SK-N-MC (cell line): ENCODE data around the gene PLXNA1.

Source experiments
- DNase-seq: peaks from one replicate; pipeline ENCODE4 v3.0.0-alpha.2; 2011; ENCODE audit warnings: low read depth, low spot score
- H3K27ac ChIP-seq: fragments of 200-600 bp; sonication (generic); 2 replicates; pipeline ENCODE4 v1.5.1; 2016; ENCODE audit warnings: mixed run types
- H3K36me3 ChIP-seq: fragments of 200-600 bp; sonication (generic); 2 replicates; pipeline ENCODE4 v1.6.1; 2017; ENCODE audit warnings: antibody characterized with exemption, low read length, mixed read lengths; ENCODE audit not compliant: insufficient read depth
- H3K4me3 ChIP-seq: fragments of 200-600 bp; sonication (generic); 2 replicates; pipeline ENCODE4 v1.5.1; 2016
- H3K9ac ChIP-seq: fragments of 200-600 bp; sonication (generic); 2 replicates; pipeline ENCODE4 v1.8.0; 2017; ENCODE audit warnings: mixed run types, mixed read lengths; ENCODE audit not compliant: insufficient read length
- H3K9me3 ChIP-seq: fragments of 200-600 bp; sonication (generic); 2 replicates; pipeline ENCODE4 v1.6.1; 2017; ENCODE audit warnings: low read depth, mild to moderate bottlenecking, antibody characterized with exemption, low read length, moderate library complexity, mixed read lengths
- EZH2 ChIP-seq: fragments of 200-600 bp; sonication (generic); IDR thresholded peaks from one replicate; pipeline ENCODE4 v1.6.1; 2017; ENCODE audit warnings: antibody characterized with exemption
- FOXP2 ChIP-seq: optimal IDR thresholded peaks from 2 replicates; pipeline ENCODE3; 2011; ENCODE audit warnings: mild to moderate bottlenecking, moderate library complexity; ENCODE audit not compliant: insufficient read depth; ENCODE audit errors: extremely low read length, control extremely low read depth
- POLR2AphosphoS5 ChIP-seq: IDR thresholded peaks from 2 replicates; pipeline ENCODE4 v1.6.1; 2012; ENCODE audit warnings: mild to moderate bottlenecking, low read depth, low read length, borderline replicate concordance

The PLXNA1 gene

GRCh38 chr3:126997455-126998038 lies 14.6 kb downstream of the PLXNA1 start:
- no peak for DNase-seq
- TF ChIP-seq POLR2AphosphoS5 (no peak), FOXP2 (no peak), EZH2 (no peak)
- Histone ChIP-seq H3K36me3 (no peaks in the 10 kb centered on the region), H3K4me3 (no peak overlapping the region), H3K27ac (no peak overlapping the region), H3K9me3 (no peaks in the 10 kb centered on the region), H3K9ac (no peak overlapping the region)

GRCh38 chr3:126998320-126998719 lies 15.4 kb downstream of the PLXNA1 start:
- Histone ChIP-seq H3K9me3 (no peaks in the 10 kb centered on the region), H3K27ac (no peak overlapping the region), H3K9ac (no peak overlapping the region), H3K36me3 (no peaks in the 10 kb centered on the region), H3K4me3 (no peak overlapping the region)
- TF ChIP-seq POLR2AphosphoS5 = no peak
- no peak for TF ChIP-seq EZH2
- no peak for TF ChIP-seq FOXP2
- DNase-seq = no peak

- Histone ChIP-seq H3K36me3 (no peaks in the 10 kb centered on the region), H3K9me3 (no peaks in the 10 kb centered on the region), H3K27ac (no peak overlapping the region), H3K9ac (no peak overlapping the region), H3K4me3 (no peak overlapping the region)
- DNase-seq = no peak
- TF ChIP-seq EZH2 (no peak), POLR2AphosphoS5 (no peak), FOXP2 (no peak)
Measured at GRCh38 chr3:126998728-126999127, 15.8 kb downstream of the PLXNA1 start.

GRCh38 chr3:126999383-126999782 lies 16.5 kb downstream of the PLXNA1 start:
- no peak for DNase-seq
- Histone ChIP-seq H3K27ac (no peak overlapping the region), H3K9me3 (no peaks in the 10 kb centered on the region), H3K36me3 (no peaks in the 10 kb centered on the region), H3K9ac (no peak overlapping the region), H3K4me3 (no peak overlapping the region)
- TF ChIP-seq POLR2AphosphoS5 (no peak), EZH2 (no peak), FOXP2 (no peak)

- Histone ChIP-seq H3K9ac (no peak overlapping the region), H3K27ac (no peak overlapping the region), H3K36me3 (no peaks in the 10 kb centered on the region), H3K9me3 (no peaks in the 10 kb centered on the region), H3K4me3 (no peak overlapping the region)
- TF ChIP-seq POLR2AphosphoS5 (no peak), FOXP2 (no peak), EZH2 (no peak)
- DNase-seq = no peak
Measured at GRCh38 chr3:127000119-127000518, 17.2 kb downstream of the PLXNA1 start.

- DNase-seq = no peak
- no peaks in the 10 kb centered on the region for H3K36me3 ChIP-seq
- no peak overlapping the region for H3K4me3 ChIP-seq
- no peak overlapping the region for H3K27ac ChIP-seq
- H3K9ac ChIP-seq = no peak overlapping the region
- no peak for TF ChIP-seq EZH2
- TF ChIP-seq FOXP2 = no peak
- no peak for TF ChIP-seq POLR2AphosphoS5
- H3K9me3 ChIP-seq = no peaks in the 10 kb centered on the region
Measured at GRCh38 chr3:127000761-127001160, 17.8 kb downstream of the PLXNA1 start.

- no peak for DNase-seq
- peak overlapping the region; percentile 6; the same call in 1 of the 2 replicates for H3K27ac ChIP-seq
- TF ChIP-seq EZH2 = no peak
- TF ChIP-seq FOXP2 = no peak
- no peak for TF ChIP-seq POLR2AphosphoS5
- peak overlapping the region; percentile 50 for H3K4me3 ChIP-seq
- H3K9ac ChIP-seq = peak overlapping the region; percentile 23
- H3K36me3 ChIP-seq = no peaks in the 10 kb centered on the region
- no peaks in the 10 kb centered on the region for H3K9me3 ChIP-seq
Measured at GRCh38 chr3:127001486-127002194, 18.7 kb downstream of the PLXNA1 start.

GRCh38 chr3:127002195-127003174 lies 19.6 kb downstream of the PLXNA1 start:
- Histone ChIP-seq H3K36me3 (peaks cover 2% of the 10 kb centered on the region; the same call in 1 of the 2 replicates), H3K27ac (peak overlapping the region; percentile 85), H3K9ac (peak overlapping the region; percentile 58), H3K9me3 (no peaks in the 10 kb centered on the region), H3K4me3 (peak overlapping the region; percentile 58)
- no peak for DNase-seq
- TF ChIP-seq EZH2 (no peak), FOXP2 (no peak), POLR2AphosphoS5 (no peak)
